HG03280 (cell line): ENCODE results near the gene TMEM72.

Source experiments
- ATAC-seq: cut with Tn5 transposase; IDR thresholded peaks from one replicate; pipeline ENCODE4 v1.9.1; 2021; ENCODE audit warnings: mild to moderate bottlenecking, moderate library complexity; ENCODE audit not compliant: unreplicated experiment

Gene TMEM72

GRCh38 chr10:44978213-44978569 lies 67.1 kb downstream of the TMEM72 start:
- no peak for ATAC-seq

GRCh38 chr10:44978570-44979280 lies 67.6 kb downstream of the TMEM72 start, which contains the start of gene DEPP1:
Gene DEPP1, minus strand, starts transcription at chr10:44978809. Its CDS starts 779 bp downstream, at chr10:44978030.
- ATAC-seq = no peak

GRCh38 chr10:44979281-44980191 lies 68.4 kb downstream of the TMEM72 start:
- no peak for ATAC-seq

GRCh38 chr10:44980309-44981171 lies 69.4 kb downstream of the TMEM72 start:
- ATAC-seq = no peak

DNA sequence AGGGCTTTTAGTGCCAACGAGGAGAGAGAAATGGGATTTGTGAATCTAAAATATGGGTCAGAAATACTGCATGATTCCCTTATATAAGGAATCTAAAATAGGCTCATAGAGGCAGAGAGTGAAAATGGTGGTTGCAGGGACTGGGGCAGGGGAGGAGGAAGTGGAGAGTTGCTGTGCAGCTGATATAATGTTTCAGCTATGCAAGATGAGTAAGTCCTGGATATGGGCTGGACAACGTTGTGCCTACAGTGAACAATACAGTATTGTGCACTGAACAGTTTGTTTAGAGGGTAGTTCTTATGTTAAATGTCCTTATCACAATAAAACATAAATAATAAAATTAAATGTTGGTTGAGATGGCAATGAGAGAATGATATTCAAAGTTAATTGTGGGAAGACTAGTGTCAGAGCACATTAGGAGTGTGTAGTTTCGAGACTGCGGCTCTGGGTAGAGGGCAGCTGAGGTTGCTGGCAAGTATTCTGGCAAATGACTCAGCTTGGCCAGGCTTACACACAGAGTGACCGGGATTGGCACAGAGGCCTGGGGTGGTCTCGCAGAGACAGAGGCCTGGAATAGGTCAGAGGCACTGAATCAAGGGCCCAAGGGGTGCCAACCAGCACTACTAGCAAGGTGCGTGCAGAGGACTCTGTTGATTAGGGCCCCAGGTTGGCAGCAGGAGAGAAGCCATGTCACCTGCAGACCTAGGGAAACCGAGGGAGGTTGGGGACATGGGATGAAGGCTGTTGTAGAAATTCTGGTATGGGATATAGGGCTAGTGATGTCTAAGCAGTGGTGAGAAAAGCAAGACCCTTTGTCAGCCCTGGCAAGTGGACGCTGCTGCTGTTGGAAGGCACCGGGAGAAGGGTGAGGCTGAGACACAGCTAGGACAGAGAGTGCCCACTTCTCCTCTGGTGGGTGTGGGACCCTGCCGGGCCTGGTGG lies 70.3 kb downstream of the TMEM72 start:
- no peak for ATAC-seq

- no peak for ATAC-seq
These were observed 71.0 kb downstream of the TMEM72 start for GRCh38 chr10:44982114-44982460.

DNA sequence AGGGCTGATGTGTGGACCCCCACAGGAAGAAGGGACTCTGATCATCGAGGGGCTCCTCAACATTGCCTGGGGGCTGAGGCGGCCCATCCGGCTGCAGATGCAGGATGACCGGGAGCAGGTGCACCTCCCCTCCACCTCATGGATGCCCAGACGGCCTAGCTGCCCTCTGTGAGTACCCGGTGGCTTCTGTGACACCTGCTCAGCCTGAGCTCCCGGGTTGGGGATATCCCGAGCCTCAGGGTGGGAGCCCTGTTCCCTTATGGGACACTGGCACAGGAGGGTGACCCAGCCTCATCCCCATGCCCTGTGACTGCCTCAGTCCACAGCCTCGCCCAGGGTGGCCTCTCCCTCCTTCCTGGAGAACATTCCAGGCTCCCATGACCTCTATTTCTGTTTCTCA lies 71.4 kb downstream of the TMEM72 start:
- no peak for ATAC-seq

DNA sequence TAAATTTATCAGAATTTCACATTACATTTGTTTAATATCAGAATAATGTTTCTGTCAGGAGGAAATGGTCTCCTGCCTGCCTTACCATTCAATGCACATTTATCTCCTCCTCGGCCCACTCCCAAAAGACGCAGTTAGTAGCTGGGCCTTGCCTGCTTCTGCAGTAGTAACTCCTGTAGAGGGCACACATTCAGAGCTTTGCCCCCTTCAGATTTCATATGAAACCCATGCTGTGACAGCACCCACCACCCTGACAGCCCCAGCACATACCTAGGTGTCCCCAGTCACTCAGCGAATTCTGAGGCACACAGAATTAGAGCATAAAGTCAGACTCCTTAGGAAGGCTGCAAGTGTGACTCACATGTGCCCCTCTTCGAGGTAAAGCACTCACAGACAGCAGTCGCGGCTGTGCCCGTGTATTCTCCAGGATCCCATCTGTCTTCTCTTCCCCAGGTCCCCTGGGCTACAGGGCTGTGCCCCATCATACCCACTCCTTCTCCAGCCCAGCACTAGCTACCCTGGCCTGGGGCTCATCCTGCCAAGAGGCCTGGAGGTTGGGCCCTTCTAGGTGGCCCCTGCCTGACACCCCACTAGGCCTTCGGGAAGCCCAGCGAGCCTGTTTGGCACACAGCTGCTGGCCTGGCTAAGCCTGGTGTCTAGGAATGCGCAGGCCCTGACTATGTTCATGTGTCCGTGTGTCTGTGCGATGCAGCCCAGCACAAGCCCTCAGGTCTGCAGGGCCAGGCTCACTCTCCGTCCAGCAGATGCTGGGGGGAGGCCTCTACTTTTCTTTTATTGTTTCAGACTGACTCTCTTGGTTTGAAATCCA lies 72.1 kb downstream of the TMEM72 start:
- ATAC-seq = no peak

DNA sequence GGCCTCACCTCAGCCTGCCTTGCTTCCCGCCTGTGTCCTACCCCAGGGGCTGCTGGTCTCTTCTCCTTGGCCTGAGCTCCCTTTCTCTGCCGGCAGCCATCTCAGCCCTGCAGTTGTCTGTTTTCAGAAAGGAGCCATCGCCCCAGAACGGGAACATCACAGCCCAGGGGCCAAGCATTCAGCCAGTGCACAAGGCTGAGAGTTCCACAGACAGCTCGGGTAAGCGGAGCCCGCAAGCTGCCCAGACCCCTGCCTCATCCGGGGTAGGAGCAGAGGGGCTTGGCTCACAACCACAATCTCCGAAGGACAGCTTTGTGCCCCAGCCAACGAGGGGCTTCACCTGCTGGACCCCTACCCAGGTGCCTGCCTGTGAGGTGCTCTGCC lies 72.8 kb downstream of the TMEM72 start:
- no peak for ATAC-seq

DNA sequence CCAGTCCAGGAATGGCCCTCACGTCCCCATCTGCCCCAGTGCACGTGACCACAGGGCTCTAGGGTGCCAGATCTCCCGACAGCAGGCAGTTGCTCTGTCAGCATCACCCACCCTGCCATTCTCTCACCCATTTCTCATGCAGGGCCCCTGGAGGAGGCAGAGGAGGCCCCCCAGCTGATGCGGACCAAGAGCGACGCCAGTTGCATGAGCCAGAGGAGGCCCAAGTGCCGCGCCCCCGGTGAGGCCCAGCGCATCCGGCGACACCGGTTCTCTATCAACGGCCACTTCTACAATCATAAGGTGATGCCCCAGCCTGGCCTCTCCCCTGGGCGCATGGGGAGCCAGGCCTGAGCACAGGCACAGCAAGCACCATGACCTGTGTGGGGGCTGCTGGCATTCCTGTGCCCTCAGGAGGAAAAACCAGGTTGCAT lies 73.5 kb downstream of the TMEM72 start:
- no peak for ATAC-seq

- ATAC-seq = no peak
These were observed 74.1 kb downstream of the TMEM72 start for GRCh38 chr10:44985175-44985681.

DNA sequence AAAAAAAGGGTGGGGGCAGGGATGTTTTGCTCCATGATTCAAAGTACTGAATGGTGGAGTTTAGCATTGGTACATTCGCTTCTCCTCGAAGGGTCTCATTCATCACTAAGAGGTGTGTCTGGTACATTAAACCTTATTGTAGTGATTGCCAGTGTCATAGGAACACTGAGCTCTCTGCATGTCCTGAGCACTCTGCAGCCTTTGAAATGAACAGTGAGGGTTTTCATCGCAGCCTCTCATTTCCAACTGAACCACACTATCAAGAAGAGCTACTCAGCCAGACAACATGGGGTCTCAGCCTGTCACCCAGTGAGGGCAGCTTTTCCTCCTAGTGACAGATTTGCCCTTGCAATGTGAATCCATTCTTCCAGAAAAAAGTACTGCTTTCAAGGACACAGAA lies 75.0 kb downstream of the TMEM72 start:
- no peak for ATAC-seq
